ENCODE data around the gene MRPL20.
"Not testable (repeated sequence)": the region's sequence is repeated elsewhere in the genome, so short reads cannot be mapped to it uniquely, and the experiment has no call there.

Gene MRPL20

DNA sequence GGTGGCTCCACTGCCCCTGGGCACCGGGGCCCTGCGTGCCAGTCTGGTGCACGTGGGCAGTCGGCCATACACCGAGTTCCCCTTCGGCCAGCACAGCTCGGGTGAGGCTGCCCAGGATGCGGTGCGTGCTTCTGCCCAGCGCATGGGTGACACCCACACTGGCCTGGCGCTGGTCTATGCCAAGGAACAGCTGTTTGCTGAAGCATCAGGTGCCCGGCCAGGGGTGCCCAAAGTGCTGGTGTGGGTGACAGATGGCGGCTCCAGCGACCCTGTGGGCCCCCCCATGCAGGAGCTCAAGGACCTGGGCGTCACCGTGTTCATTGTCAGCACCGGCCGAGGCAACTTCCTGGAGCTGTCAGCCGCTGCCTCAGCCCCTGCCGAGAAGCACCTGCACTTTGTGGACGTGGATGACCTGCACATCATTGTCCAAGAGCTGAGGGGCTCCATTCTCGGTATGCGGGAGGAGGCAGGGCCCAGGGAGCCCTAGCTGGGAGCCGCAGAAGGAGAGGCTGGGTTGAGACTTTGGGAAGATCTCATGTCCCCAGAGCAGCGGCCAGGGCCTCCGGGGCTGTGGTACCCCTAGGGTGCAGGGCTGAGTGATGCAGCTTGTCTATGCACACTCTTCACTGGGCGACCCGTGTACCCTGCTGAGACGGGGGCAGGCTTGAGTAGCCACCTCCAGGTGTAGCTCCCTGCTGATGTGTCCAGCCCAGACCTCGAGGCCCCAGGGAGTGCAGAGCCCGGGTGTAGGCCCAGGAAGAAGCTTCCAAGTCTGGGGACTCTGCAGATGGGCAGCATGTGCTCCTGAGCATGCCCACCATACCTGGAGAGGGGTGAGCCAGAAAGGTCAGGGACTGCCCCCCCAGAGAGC, 30.2 kb upstream of the MRPL20 start:
- DNase-seq (ENCODE audit: low spot score), result no peak

DNA sequence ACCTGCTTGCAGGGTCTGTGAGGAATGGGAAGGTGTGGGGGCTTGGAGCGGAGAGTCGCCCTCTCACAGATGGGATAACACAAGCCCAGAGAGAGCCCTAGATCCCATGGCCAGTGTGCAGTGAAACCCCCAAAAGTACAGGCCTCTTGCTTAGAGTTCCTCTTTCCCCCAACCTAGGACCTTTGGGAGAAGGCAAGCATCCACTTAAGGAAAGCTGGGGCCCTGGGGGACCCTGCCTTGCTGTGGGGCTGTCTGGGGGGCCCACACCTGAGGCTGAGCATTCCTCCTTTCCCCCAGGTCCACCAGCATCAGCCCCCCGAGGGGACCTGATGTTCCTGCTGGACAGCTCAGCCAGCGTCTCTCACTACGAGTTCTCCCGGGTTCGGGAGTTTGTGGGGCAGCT, 29.5 kb upstream of the MRPL20 start:
- no peak for DNase-seq (ENCODE audit: low spot score)

DNA sequence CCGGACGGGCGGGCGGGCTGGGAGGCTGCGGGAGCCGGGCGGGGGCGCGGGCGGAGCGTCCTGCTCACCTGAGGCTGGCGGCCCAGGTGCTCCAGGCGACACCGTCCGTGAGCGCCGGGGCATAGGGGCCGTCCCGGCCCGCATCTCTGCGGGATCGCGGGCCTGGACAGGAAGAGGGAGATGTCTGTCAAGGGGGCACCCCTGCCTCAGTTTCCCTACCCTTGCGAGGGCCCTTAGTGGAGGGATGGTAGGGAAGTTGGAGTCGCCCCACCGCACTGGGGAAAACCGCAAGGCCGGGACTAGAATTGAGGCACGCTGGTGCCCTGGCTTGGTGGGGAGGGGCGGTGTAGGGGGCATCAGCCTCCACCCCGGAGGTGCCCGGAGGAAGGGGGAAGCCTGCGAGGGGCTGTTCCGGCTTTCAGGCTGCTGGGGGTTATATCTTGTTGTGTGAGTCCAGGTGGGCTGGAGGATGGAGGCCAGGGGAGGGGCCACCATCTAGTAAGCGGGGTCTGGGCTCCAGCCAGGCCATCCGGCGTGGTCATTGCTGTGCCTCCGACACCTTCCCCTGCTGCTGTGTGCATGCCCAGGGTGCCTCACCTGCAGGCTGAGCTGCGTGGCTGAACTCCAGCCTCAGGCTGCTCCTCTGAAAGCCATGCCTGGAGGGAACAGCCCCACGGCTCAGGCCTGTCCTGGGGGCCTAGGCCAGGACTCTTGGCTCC, 29.0 kb upstream of the MRPL20 start:
- no peak for DNase-seq (ENCODE audit: low spot score)

DNA sequence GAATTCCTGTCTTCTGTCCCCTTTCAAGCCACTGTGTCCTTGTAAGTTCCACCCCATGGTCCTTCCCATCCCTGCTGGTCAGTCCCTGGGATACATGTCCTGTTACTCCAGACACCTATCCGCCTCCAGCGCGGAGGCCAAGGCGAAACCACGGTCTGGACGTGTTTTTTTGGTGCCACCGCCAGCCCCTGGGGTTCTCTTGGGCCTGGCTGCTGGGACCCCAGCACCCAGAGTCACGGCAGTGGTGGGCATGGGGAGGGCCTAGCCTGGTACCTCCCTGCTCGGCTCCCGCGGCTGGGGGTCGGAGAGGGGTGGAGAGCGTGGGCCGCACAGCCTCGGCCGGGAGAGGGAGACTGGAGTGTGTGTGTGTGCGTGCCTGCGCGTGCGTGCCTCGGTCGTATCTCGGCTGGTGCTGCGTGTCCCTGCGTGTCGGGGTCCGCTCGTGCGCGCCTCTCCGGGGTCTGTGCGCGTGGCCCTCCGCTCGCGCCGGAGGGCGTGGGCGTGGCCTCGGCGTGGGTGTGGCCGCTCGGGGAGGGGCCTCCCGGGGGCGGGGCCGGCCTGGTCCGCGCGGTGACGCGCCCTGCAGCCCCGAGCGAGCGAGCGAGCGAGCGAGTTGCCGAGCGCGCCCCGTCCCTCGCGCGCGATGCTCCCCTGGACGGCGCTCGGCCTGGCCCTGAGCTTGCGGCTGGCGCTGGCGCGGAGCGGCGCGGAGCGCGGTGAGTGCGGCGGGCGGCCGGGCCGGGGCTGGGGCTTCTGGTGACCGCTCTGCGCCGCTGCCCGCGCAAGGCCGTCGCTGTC, 28.2 kb upstream of the MRPL20 start, which contains the start of gene VWA1:
Gene VWA1, plus strand, starts transcription at position 585 of the 798 bp plus-strand sequence. Its CDS starts 59 bp downstream, at position 644.
- peak; percentile 49 for DNase-seq (ENCODE audit: low spot score)

DNA sequence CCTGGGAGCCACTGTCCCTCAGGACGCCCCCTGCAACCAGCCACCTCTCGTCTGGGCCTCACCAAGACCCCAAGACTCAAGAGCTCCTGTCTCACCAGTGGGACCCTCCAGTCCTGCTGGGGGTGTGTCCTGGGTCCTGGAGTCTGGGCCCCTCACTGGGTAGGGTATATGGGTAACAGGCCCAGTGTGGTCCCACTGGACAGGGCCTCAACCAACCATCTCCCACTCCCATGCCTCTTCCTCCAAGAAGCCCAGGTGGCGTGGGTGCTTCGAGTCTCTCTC, 27.7 kb upstream of the MRPL20 start:
- no peak for DNase-seq (ENCODE audit: low spot score)

DNA sequence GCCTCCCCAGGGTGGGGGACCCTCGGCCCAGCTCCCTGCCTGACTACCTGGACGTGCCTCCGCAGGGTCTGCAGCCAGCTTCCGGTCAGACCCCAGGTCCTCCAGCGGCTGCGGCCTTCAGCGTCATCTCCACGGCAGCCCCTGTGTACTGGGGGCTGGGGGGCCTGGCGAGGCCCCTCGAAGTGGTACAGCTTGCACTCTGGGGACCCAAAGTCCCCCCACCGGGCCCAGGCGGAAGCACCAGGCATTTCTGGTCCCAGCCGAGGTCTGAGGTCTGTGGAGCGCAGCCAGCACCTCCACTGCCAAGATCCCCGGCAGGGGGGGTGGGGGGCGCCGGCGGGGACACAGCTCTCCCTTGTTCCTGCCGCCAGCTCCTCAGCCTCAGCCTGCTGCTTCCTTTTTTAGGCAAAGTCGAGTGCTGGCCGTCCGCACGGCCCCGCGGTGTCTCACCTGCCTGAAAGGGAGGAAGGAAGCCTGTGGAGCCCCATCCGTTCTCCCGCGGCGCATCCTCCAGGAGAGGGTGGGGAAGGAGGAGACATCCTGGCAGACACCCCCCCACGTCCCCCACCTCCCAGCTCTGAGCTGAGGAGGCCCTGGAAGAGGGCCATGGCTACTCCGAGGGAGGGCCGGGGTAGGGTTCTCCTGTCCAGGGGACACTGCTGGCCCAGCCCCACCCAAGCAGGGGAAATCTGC, 27.2 kb upstream of the MRPL20 start:
- DNase-seq (ENCODE audit: low spot score), result no peak

DNA sequence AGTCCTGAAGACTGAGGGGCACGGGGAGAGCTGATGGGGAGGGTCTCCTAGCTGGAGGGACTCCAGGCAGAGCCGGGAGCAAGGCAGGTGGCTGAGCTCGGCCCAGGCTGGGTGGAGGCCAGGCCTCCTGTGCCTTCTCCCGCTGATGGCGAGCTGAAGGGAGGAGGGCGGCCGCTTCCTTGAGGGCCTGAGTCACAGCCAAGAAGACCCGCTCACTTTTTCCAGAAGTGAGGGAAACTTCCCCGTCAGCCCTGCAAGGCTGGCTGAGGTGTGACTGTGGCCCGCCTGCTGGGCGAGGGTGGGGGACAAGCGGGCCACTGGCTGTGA, 26.7 kb upstream of the MRPL20 start:
- DNase-seq (ENCODE audit: low spot score), result no peak

DNA sequence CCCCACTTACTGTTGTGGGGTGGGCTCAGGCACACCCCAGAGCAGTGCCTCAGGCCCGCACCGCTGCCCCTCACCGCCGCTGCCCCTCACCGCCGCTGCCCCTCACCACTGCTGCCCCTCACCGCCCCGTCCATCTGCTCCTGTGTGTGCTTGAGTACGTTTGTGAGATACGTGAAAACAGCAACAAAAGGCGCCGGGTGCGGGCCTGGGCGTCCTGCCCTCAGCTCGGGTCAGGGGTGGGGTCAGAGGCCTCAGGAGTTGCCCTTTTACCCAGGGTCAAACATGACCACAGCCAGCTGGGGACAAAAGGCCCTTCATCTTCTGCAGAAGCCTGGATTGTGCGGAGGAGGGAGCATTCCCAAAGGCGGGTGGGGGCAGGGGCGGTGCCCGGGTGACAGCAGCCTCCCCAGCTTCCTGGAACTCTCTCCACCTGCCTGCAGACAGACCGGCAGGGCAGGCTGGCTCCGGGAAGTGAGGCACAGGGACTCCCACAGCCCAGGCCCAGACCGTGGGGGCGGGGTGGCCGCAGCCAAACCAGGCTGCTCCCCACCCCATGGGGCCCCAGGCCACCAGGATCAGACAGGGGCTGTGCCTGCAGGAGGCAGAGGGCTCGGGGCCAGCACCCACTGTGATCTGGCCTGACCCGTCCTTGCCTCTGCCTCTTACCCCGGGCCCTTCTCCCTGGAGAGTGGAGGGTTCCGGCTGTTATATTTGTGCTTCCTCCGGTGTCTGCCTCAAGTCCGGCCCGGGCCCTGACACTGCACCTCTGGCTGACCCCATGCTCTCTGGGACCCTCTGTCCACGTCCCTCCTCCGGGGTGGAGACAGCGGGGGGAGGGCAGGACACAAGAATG, 26.1 kb upstream of the MRPL20 start:
- DNase-seq (ENCODE audit: low spot score), result no peak

DNA sequence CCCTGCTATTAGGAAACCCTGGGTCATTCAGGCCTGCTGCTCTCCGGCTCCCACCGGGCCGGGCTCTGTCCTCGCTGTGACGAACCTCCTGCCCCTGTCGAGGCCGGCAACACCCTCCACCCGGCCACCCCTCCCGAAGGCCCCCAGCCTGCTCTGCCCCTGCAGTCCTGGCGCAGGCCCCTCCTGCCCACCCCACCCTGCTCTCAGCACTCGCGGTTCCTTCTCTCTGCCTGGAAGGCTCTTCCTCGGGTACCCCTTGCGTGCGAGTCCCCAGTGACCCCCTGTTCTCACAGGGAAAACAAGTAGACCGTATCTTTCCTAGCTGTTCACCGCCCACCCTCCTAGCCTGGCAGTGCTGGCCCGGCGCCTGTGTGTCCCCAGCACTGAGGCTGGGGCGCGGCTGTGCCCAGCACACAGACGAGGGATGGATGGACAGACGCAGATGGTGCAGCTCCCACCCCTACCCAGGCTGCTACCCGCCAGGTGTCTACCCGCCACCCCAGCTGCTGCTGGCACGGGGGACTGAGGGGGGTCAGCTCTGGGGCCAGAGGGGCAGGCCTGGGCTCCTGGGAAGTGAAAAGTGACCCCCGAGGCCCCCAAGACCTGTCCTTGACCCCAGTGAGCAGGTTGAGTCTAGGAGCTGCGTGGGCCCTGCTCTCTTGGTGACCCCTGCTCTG, 25.3 kb upstream of the MRPL20 start:
- DNase-seq (ENCODE audit: low spot score), result no peak

DNA sequence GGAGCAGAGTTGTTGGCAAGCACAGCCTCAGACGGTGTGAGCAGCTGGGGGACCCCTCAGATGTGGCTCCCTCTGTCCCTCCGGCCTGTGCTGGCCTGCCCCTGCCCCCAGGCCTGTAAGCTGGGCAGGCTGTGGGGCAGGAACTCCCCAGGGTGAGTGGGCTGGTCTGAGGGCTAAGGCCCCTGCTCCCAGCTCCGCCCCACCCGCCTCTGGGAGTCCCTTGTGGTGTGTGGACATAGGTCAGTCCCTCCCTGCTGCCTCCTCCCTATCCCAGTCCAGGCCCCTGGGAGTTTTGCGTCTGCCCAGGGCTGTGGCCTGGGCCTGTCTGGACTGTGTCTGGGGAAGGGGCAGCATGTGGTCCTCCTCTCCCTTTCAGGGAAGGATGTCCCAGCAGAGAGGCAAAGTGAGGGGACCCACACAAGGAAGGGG, 24.8 kb upstream of the MRPL20 start:
- no peak for DNase-seq (ENCODE audit: low spot score)

DNA sequence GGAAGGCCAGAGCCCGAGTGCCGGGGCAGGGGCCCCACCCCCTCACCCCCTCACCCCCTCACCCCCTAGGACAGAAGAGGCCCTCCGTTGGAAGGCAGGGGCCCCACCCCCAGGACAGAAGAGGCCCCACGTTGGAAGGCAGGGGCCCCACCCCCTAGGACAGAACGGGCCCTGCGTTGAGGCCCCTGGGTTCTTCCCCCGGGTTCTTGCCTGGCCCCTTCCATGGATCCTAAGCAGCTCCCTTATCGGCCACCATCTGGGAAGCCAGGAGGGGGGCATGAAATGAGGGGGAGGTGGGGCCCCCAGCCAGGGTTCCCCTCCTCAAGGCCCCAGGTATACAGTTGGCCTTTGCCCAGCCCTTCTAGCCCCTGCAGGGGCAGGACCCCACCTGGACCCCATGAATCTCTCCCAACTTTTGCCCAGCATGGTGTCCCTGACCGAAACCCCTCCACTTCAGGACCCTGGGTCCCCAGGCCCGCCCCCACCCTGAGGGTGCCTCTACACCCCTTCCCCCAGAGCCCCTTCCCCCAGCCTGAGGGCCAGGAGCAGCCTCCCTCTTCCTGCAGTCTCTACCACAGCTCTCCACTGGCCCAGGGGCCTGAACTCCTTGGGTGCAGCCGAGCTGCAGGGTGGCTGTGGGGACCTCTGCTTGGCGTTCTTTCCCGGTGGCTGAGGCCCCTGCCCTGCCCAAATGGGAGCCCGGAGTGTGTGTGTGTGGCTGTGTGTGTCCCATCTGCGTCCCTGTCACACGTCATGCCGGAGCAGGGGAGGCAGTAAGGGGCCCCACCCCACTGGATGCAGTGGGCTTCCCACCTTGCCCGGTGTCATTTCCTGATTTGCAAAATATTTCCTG, 24.1 kb upstream of the MRPL20 start:
- no peak for DNase-seq (ENCODE audit: low spot score)

DNA sequence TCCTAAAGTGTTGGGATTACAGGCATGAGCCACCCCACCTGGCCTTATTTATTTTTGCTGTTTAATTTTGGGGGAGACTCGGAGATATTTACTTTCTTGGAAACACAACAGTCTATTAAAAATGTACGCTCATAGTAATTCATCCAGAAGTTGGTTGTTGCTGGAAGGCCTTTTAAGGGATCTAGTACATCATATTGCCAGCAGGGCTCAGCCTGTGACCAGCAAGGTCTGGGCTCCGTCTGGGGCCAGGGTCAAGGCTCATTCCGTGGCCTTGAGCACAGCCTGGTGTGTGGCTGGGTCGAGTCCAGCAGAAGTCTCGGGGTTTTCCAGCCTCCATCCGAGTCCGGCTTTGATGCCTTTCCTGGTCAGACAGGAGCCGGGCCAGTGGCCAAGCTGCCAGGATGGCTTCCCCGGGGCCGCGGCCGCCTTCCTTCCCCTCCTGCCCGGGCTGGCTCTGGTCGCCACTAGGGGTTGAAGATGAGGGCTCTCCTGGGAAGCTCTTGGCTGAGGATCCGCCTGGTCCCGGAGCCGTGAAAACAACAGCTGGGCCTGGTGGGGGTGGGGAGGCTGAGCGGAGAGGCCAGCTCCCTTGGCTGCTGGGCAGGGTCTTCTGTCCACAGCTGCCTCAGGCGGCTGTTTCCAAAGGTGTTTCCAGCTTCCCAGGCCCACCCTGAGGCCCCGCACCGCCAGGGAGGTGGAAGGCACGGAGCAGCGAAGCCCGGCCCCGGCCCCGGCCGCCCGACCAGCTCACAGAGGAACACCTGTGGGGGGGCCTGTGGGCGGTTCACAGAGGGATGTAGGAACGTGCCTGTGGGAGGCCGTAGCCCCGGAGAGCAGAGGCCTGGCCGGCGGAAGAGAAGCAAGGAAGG, 23.3 kb upstream of the MRPL20 start:
- no peak for DNase-seq (ENCODE audit: low spot score)

DNA sequence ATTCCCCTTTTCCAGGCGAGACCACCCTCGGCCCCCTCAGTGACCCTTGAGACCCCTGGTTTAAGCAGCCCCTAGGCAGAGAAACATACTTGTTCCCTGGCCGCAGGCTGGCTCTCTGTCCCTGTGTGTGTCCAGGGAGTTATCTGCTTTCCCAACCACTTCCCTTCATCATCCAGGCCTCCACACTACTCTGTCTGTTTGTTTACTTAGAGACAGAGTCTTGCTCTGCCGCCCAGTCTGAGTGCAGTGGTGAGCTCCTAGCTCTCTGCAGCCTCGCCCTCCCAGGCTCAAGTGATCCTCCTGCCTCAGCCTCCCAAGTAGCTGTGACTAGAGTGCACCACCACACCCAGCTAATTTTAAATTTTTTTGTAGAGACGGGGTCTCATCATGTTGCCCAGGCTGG, 22.6 kb upstream of the MRPL20 start:
- no peak for DNase-seq (ENCODE audit: low spot score)

DNA sequence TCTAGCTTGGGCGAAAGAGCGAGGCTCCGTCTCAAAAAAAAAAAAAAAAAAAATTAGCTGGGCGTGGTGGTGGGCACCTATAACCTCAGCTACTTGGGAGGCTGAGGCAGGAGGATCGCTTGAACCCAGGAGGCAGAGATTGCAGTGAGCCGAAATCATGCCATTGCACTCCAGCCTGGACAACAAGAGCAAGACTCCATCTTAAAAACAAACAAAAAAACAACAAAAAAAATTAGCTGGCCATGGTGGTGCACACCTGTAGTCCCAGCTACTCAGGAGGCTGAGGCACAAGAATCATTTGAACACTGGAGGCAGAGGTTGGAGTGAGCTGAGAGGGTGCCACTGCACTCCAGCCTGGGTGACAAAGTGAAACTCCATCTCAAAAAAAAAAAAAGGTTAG, 21.9 kb upstream of the MRPL20 start:
- not testable (repeated sequence) for DNase-seq (ENCODE audit: low spot score)

DNA sequence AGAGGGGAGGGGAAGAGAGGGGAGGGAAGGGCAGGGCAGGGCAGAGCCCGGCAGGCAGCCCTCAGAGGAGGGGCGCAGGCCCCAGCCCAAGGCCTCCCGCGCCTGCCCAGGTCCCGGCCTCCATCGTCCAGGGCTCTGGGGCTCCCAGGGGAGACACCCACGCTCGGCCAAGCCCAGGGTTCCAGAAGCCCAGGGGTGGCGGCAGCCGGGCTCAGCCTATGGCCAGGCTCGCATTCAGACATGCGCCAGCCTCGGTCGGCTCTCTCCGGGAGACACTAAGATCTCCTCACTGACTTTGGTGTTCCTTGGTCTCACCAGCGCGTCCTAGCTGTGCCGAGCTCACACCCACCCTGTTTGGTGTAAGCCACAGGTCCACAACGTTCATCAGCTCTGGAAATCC, 21.1 kb upstream of the MRPL20 start:
- no peak for DNase-seq (ENCODE audit: low spot score)

DNA sequence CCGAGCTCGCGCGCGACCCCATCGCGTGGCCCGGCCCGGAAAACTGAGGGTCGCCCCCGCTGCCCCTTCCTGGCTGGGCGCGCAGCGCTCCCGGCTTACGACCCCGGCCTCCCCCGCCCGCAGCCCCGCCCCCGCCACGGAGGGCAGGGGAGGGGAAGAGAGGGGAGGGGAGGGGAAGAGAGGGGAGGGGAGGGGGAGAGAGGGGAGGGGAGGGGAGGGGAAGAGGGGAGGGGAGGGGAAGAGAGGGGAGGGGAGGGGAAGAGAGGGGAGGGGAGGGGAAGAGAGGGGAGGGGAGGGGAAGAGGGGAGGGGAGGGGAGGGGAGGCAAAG, 20.7 kb upstream of the MRPL20 start:
- DNase-seq (ENCODE audit: low spot score), result no peak

DNA sequence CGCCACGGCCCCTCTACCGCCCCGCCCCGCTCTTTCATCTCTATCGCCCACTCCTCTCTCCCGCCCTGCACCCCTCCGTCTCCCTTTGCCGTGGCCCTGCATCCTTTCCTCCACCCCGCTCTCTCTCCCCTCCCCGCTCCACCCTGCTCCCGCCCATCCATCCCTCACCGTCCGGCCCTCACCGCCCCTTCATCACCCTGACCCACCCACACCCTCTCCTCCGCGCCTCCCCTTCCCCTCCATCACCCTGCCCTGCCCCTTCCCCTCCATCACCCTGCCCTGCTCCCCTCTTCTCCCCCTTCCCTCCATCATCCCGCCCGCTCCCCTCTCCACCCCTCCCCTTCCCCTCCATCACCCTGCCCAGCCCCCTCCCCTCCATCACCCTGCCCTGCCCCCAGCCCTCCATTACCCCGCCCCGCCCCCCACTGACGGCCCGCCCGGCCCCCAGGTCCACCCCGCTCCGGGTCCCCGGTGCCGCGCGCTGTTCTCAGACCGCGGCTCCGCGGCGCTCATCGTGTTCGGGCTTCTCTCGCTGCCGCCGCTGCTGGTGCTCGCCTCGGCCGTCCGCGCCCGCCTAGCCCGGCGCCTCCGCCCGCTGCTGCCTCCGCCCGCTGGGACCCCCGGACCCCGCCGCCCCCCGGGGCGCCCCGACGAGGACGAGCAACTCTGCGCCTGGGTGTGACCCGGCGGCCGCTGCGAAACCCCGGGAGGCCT, 20.2 kb upstream of the MRPL20 start:
- DNase-seq (ENCODE audit: low spot score), result no peak

DNA sequence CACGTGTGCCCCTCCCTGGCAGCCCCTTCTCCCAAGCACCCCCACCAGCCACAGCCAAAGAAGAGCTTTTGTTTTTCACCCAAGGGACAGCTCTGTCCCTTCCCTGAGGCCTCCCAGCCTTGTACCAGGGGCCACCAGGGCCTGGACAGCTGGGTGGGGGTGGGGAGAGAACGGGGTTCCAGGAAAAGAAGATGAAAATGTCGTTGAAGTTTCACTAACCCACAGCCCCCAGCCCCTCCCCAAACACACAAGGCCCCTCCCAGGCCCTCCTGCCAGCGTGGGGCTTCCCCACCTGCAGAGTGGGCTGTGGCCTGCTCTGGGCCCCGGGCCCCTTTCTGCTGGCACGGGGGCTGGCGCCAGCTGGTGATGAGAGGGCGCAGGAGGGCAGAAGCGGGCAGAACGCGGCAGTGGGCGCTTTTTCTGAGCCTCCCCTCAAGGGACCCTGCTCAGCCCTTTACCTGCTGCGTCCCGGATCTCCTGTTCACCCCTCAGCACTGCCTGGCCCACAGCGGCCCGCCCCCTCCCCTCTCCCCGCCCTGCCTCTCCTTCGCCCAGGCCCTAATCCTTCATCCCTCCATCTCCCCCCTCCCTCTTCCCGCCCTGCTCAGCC, 19.5 kb upstream of the MRPL20 start:
- no peak for DNase-seq (ENCODE audit: low spot score)
